MCF 10A (cell line): ENCODE results near the gene PROKR2. TPM values are rescaled to one million over a fixed set of nuclear protein-coding genes. Genes with fewer than 3 reads are reported as not detected.
A peak's percentile ranks its signal among the peaks of the same experiment; 100 is the strongest.

ENCODE experiments used
- BruUV-seq: library from RNA; stranded (reverse); fragments of 400-500 nt; replicated peaks from 2 replicates; lab custom pipeline; 2021; lab: Mats Ljungman, UMichigan
- CTCF ChIA-PET: fragments of 300-600 bp; sonication (Branson Sonifier 250); formaldehyde crosslinking; extraction: SDS; loops from one replicate; lab custom pipeline; 2021; ENCODE audit warnings: antibody characterized with exemption, inconsistent platforms; lab: Yijun Ruan, JAX
- POLR2A ChIA-PET: fragments of 300-600, 350-650 bp; sonication (Branson Sonifier 250); formaldehyde crosslinking; extraction: SDS; loops from one replicate; lab custom pipeline; 2020; ENCODE audit warnings: antibody characterized with exemption, inconsistent platforms; lab: Yijun Ruan, JAX
- DNase-seq: peaks from one replicate; pipeline ENCODE4 v3.0.0-alpha.2; 2018; ENCODE audit not compliant: unreplicated experiment
- H3K27ac Mint-ChIP-seq: one replicate; pipeline ENCODE4 v1.8.0; 2022; ENCODE audit warnings: mild to moderate bottlenecking, low read depth, mixed read lengths; ENCODE audit not compliant: unreplicated experiment
- H3K27me3 Mint-ChIP-seq: one replicate; pipeline ENCODE4 v1.8.0; 2022; ENCODE audit warnings: mixed read lengths; ENCODE audit not compliant: insufficient read depth, unreplicated experiment
- H3K36me3 Mint-ChIP-seq: one replicate; pipeline ENCODE4 v1.8.0; 2022; ENCODE audit warnings: mild to moderate bottlenecking, moderate library complexity, mixed read lengths; ENCODE audit not compliant: insufficient read depth, unreplicated experiment
- H3K4me1 Mint-ChIP-seq: one replicate; pipeline ENCODE4 v1.8.0; 2022; ENCODE audit warnings: mixed read lengths; ENCODE audit not compliant: insufficient read depth, unreplicated experiment
- H3K4me3 Mint-ChIP-seq: one replicate; pipeline ENCODE4 v1.8.0; 2022; ENCODE audit warnings: mild to moderate bottlenecking, moderate library complexity, mixed read lengths; ENCODE audit not compliant: unreplicated experiment
- H3K9me3 Mint-ChIP-seq: one replicate; pipeline ENCODE4 v1.8.0; 2022; ENCODE audit warnings: mixed read lengths; ENCODE audit not compliant: unreplicated experiment
- intact Hi-C: fragments of 100-400 bp; cut with micrococcal nuclease; formaldehyde crosslinking; loops from 2 replicates; pipeline ENCODE4 v1.14.1; 2022
- total RNA-seq: library from RNA; stranded (reverse); gene quantifications from 2 replicates; pipeline ENCODE4 v1.2.3, GENCODE V29; 2022
- TF ChIP-seq, protein P1 (sequence below): fragments of 200-600 bp; IDR thresholded peaks from one replicate; pipeline ENCODE4 v1.8.0; 2022; ENCODE audit warnings: antibody characterized with exemption, mild to moderate bottlenecking; ENCODE audit not compliant: unreplicated experiment

PROKR2 gene
- total RNA-seq, 1 experiment from 2014 or later: not detected

DNA sequence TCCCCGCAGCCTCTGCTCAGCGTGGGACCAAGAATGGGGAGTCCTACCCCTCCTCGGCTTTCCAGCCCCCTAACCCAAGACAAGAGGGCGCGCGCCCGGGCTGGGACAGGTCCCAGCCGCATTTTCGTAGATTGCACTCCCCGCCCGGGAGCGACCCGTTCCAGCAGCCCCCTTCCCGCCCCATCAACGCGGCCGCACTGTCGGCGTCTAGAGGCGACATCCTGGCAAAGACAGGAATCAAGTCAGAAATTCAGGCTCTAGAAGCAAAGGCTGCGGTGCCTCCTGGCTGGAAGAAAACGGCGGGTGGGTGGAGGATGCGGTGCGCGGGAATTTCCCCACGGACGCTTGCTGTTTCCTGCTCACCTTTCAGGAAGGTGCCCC is 957 bp downstream of the PROKR2 start:
- intact Hi-C loops: no loop called here
- H3K4me1 Mint-ChIP-seq: no peaks in the 10 kb centered on the region
- no peak overlapping the region for H3K27ac Mint-ChIP-seq
- TF ChIP-seq, protein P1, sequence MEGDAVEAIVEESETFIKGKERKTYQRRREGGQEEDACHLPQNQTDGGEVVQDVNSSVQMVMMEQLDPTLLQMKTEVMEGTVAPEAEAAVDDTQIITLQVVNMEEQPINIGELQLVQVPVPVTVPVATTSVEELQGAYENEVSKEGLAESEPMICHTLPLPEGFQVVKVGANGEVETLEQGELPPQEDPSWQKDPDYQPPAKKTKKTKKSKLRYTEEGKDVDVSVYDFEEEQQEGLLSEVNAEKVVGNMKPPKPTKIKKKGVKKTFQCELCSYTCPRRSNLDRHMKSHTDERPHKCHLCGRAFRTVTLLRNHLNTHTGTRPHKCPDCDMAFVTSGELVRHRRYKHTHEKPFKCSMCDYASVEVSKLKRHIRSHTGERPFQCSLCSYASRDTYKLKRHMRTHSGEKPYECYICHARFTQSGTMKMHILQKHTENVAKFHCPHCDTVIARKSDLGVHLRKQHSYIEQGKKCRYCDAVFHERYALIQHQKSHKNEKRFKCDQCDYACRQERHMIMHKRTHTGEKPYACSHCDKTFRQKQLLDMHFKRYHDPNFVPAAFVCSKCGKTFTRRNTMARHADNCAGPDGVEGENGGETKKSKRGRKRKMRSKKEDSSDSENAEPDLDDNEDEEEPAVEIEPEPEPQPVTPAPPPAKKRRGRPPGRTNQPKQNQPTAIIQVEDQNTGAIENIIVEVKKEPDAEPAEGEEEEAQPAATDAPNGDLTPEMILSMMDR: no peak
- H3K36me3 Mint-ChIP-seq: no peaks in the 10 kb centered on the region
- BruUV-seq: no TSS peak
- ChIA-PET CTCF (no interaction called here), POLR2A (no interaction called here)
- no peak for DNase-seq
- H3K4me3 Mint-ChIP-seq: no peak overlapping the region
- H3K27me3 Mint-ChIP-seq: peaks cover 79% of the 10 kb centered on the region
- H3K9me3 Mint-ChIP-seq: peaks cover 8% of the 10 kb centered on the region

DNA sequence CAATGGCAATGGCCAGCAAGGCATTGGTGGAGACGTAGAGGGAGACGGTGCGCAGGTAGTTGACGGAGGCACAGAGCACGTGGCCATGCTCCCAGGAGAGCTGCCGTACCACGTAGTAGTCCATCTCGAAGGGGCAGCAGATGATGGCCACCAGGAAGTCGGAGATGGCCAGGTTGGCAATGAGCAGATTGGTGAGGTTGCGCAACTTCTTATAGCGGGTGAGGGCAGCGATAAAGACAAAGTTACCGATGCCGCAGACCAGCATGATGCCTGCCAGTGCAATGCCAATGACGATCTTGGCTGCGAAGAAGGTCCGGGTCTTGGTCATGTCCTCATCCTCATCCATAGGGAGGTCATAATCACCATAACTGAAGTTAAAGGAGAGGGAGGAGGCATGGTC is 2.8 kb downstream of the PROKR2 start:
- Mint-ChIP-seq H3K27ac (no peak overlapping the region), H3K9me3 (peaks cover 22% of the 10 kb centered on the region), H3K4me3 (no peak overlapping the region), H3K36me3 (no peaks in the 10 kb centered on the region), H3K27me3 (peaks cover 69% of the 10 kb centered on the region), H3K4me1 (peaks cover 6% of the 10 kb centered on the region)
- no TSS peak for BruUV-seq
- DNase-seq: no peak
- TF ChIP-seq, protein P1: no peak
- POLR2A ChIA-PET: no interaction called here
- intact Hi-C loops: no loop called here
- CTCF ChIA-PET: no interaction called here

DNA sequence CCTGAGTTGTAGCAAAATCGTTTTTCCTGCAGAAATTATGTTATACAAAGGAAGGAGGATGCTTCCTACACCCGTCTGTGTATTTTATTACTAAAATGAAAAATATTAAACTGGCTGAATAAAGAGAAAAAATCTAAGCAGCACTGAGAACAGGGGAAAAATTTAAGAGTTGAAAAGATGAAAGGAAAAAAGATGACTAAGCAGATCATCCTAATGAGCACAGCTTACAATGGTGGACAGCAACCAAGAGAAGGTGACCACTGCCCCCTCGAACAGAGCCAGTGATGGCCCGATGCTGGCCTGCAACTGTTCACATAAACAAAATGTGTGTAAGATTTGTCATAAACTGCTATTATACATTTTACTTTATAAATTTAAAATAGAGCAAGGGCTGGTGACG is 4.2 kb downstream of the PROKR2 start:
- H3K27me3 Mint-ChIP-seq: peaks cover 55% of the 10 kb centered on the region
- peaks cover 6% of the 10 kb centered on the region for H3K4me1 Mint-ChIP-seq

GRCh38 chr20:5309971-5310370 is 6.8 kb downstream of the PROKR2 start:
- ChIA-PET POLR2A (interaction anchor here (0.6 to 1.2 kb wide), 3 partner anchors 26 to 676 kb away, joined by 3 read pairs; no protein-coding TSS in a partner anchor), CTCF (interaction anchor here (0.6 to 1.0 kb wide), 2 partner anchors 92 to 139 kb away, joined by 3 read pairs; no protein-coding TSS in a partner anchor)
- Mint-ChIP-seq H3K36me3 (no peaks in the 10 kb centered on the region), H3K4me3 (no peak overlapping the region), H3K9me3 (peaks cover 28% of the 10 kb centered on the region), H3K27ac (no peak overlapping the region), H3K27me3 (peaks cover 55% of the 10 kb centered on the region), H3K4me1 (peaks cover 6% of the 10 kb centered on the region)
- peak; percentile 56 for DNase-seq
- intact Hi-C loops: no loop called here
- TF ChIP-seq, protein P1: no peak
- no TSS peak for BruUV-seq

More for the DNA sequence above, 4.2 kb downstream of the PROKR2 start:
- Mint-ChIP-seq H3K36me3 (no peaks in the 10 kb centered on the region), H3K27ac (no peak overlapping the region), H3K9me3 (peaks cover 28% of the 10 kb centered on the region), H3K4me3 (no peak overlapping the region)
- no TSS peak for BruUV-seq
- POLR2A ChIA-PET: no interaction called here
- DNase-seq: no peak
- CTCF ChIA-PET: no interaction called here
- intact Hi-C loops: no loop called here
- TF ChIP-seq, protein P1: no peak
